Activated T-helper 1 cell treated with anti-CD3 and anti-CD28 coated beads, Interleukin-12 subunit alpha, Interleukin-12 subunit beta, Interleukin-2, Interleukin-4 antibody, amounts not matched to agents 30 ng/mL and 10 ng/mL and 1 ng/mL, durations not matched to agents 14 hours and 24 hours and 36 hours (primary cell): ENCODE results near the gene PRELP. TPM values are rescaled to one million over a fixed set of nuclear protein-coding genes. Genes with fewer than 3 reads are reported as not detected.
"Not testable (repeated sequence)": the region's sequence is repeated elsewhere in the genome, so short reads cannot be mapped to it uniquely, and the experiment has no call there.

ENCODE experiments used
- DNase-seq: peaks from one replicate; pipeline ENCODE4 v3.0.0; 2021; ENCODE audit warnings: low spot score
- H3K27ac Mint-ChIP-seq: one replicate; pipeline ENCODE4 v1.8.0; 2021; ENCODE audit warnings: mild to moderate bottlenecking, mixed read lengths
- H3K27me3 Mint-ChIP-seq: one replicate; pipeline ENCODE4 v1.8.0; 2022; ENCODE audit warnings: mild to moderate bottlenecking, moderate library complexity, mixed read lengths; ENCODE audit not compliant: insufficient read depth
- H3K36me3 Mint-ChIP-seq: one replicate; pipeline ENCODE4 v1.8.0; 2021; ENCODE audit warnings: low read depth, mixed read lengths
- H3K4me1 Mint-ChIP-seq: one replicate; pipeline ENCODE4 v1.8.0; 2021; ENCODE audit warnings: low read depth, mixed read lengths
- H3K4me3 Mint-ChIP-seq: one replicate; pipeline ENCODE4 v1.8.0; 2021; ENCODE audit warnings: mild to moderate bottlenecking, moderate library complexity, mixed read lengths
- H3K9me3 Mint-ChIP-seq: one replicate; pipeline ENCODE4 v1.8.0; 2021; ENCODE audit warnings: mixed read lengths
- intact Hi-C: fragments of 100-400 bp; cut with micrococcal nuclease; formaldehyde crosslinking; loops from one replicate; pipeline ENCODE4 v1.15.1; 2024
- total RNA-seq: library from RNA; stranded (reverse); gene quantifications from 2 replicates; pipeline ENCODE4 v1.2.3, GENCODE V29; 2022

Gene PRELP
- total RNA-seq, 1 donor from 2014 or later: not detected

- no peak for DNase-seq
- intact Hi-C loops: no loop called here
- Mint-ChIP-seq H3K27me3 (peaks cover 19% of the 10 kb centered on the region), H3K36me3 (no peaks in the 10 kb centered on the region), H3K27ac (no peak overlapping the region), H3K4me3 (no peak overlapping the region), H3K9me3 (no peaks in the 10 kb centered on the region), H3K4me1 (peaks cover 5% of the 10 kb centered on the region)
These were observed 17.5 kb upstream of the PRELP start for GRCh38 chr1:203458078-203458477.

- peaks cover 26% of the 10 kb centered on the region for H3K27me3 Mint-ChIP-seq
- no peaks in the 10 kb centered on the region for H3K9me3 Mint-ChIP-seq
- DNase-seq: no peak
- no peak overlapping the region for H3K4me3 Mint-ChIP-seq
- H3K36me3 Mint-ChIP-seq: no peaks in the 10 kb centered on the region
- intact Hi-C loops: no loop called here
- no peak overlapping the region for H3K27ac Mint-ChIP-seq
- H3K4me1 Mint-ChIP-seq: peaks cover 5% of the 10 kb centered on the region
These were observed 15.9 kb upstream of the PRELP start for GRCh38 chr1:203459671-203460201.

DNA sequence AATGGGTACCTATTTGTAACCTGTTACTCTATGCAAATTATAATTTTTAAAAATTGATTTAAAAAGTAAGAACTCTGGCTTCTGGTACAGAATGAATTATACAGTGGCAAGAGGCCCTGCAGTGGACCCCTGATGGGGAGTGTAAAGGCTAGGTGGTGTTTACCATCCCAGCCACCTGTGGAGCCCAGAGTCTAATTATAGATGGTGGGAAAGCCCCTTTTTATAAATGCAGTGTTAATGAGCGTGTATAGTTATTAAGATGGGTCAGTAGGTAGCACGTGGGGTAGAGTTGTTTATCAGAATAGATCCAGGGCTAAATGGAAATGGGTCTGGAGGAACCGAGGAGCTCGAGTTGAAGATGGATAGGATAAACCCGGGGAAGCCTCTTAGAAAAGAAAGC lies 13.9 kb upstream of the PRELP start:
- no peaks in the 10 kb centered on the region for H3K9me3 Mint-ChIP-seq
- no peaks in the 10 kb centered on the region for H3K36me3 Mint-ChIP-seq
- intact Hi-C loops: no loop called here
- H3K27ac Mint-ChIP-seq: no peak overlapping the region
- DNase-seq: no peak
- H3K4me1 Mint-ChIP-seq: peaks cover 5% of the 10 kb centered on the region
- no peak overlapping the region for H3K4me3 Mint-ChIP-seq
- H3K27me3 Mint-ChIP-seq: peaks cover 23% of the 10 kb centered on the region

- Mint-ChIP-seq H3K4me3 (no peak overlapping the region), H3K27ac (no peak overlapping the region), H3K4me1 (peaks cover 5% of the 10 kb centered on the region), H3K9me3 (no peaks in the 10 kb centered on the region), H3K27me3 (peaks cover 20% of the 10 kb centered on the region), H3K36me3 (no peaks in the 10 kb centered on the region)
- no peak for DNase-seq
- intact Hi-C loops: no loop called here
These were observed 13.5 kb upstream of the PRELP start for GRCh38 chr1:203462143-203462542.

DNA sequence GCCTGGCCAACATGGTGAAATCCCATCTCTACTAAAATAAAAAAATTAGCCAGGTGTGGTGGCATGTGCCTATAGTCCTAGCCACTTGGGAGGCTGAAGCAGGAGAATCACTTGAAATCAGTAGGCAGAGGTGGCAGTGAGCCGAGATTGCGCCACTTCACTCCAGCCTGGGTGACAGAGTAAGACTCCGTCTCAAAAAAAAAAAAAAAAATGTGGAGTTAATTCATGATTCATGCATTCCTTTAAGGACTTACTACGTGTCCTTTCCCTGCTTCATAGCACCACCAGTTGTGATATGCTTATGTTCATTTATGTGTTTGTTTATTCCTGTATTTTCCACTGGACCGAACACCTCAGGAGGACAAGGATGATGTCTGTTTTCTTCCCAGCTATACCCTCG lies 12.7 kb upstream of the PRELP start:
- no peak overlapping the region for H3K27ac Mint-ChIP-seq
- H3K4me3 Mint-ChIP-seq: no peak overlapping the region
- no peak for DNase-seq
- H3K4me1 Mint-ChIP-seq: peaks cover 5% of the 10 kb centered on the region
- H3K9me3 Mint-ChIP-seq: no peaks in the 10 kb centered on the region
- intact Hi-C loops: no loop called here
- H3K27me3 Mint-ChIP-seq: peaks cover 20% of the 10 kb centered on the region
- H3K36me3 Mint-ChIP-seq: no peaks in the 10 kb centered on the region

DNA sequence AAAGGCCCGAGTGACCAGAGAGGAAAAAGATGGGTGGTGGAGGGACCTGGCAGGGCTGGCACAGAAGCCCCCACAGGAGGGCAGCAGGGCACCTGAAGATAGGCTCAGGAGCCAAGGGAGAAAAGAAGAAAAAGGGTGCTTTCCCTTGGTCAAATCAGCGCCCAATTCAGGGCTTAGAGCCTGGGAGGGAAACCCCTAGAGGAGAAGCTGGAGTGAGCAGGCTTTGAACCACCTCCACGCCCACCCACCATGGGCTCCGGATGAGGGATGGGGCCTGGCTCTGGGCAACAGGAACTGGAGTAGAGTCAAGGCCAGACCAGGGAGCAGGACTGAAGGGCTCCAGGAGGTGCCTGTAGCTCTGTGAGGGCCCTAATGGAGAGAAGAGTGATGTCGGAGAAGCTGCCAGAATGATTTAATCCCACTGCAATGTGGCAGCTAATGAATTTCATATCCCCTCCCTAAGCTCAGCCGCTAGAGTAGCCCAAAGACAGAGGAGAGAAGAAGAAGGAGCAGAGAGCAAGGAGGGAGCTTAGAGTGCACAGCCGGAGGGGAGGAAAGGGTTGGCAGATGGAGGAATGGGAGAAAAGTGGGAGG lies 12.0 kb upstream of the PRELP start:
- no peak overlapping the region for H3K4me3 Mint-ChIP-seq
- H3K27ac Mint-ChIP-seq: no peak overlapping the region
- intact Hi-C loops: no loop called here
- no peaks in the 10 kb centered on the region for H3K36me3 Mint-ChIP-seq
- H3K4me1 Mint-ChIP-seq: peaks cover 5% of the 10 kb centered on the region
- peaks cover 16% of the 10 kb centered on the region for H3K27me3 Mint-ChIP-seq
- no peaks in the 10 kb centered on the region for H3K9me3 Mint-ChIP-seq
- DNase-seq: no peak

DNA sequence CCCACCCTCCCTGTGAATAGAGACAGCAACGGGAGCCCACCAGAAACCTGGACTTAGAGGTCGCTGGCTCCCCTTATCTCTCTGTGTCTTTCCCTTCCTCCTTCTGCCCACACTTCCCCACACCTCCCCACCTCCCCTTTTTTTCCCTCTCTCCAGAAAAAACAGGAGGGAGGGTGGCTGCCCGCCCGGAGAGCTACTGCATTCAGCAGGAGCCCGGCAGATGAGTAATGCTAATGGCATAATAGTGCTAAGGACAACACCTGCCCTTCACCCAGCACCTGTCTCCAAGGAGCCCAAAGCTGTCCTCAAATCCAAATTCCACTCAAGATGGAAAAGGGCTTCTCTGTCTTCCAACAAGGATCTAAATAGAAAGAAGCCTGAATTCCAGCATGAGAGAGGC lies 11.4 kb upstream of the PRELP start:
- Mint-ChIP-seq H3K27ac (no peak overlapping the region), H3K9me3 (no peaks in the 10 kb centered on the region), H3K4me3 (no peak overlapping the region), H3K4me1 (peaks cover 5% of the 10 kb centered on the region), H3K27me3 (peaks cover 22% of the 10 kb centered on the region), H3K36me3 (no peaks in the 10 kb centered on the region)
- intact Hi-C loops: no loop called here
- DNase-seq: no peak

DNA sequence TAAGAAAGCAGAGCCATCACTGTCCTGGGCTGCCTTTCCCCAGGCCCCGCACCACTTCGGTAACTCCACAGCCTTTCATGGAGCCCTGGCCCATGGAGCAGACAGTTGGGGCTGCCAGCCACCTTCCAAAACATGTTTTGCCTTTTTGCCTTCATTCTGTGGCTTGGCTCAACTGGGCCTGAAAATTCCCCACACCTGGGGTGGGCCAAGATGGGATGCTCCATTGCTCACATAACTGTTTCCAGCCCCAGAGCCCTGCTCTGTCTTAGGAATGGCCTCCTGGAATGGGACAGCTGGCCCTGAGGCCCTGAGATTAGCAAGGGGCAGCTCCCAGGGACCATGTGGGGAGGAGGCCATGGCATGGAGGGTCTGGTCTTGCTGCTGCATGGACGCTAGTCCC lies 10.9 kb upstream of the PRELP start:
- intact Hi-C loops: no loop called here
- Mint-ChIP-seq H3K9me3 (no peaks in the 10 kb centered on the region), H3K36me3 (no peaks in the 10 kb centered on the region), H3K27ac (no peak overlapping the region), H3K4me3 (no peak overlapping the region), H3K27me3 (peaks cover 24% of the 10 kb centered on the region), H3K4me1 (peaks cover 5% of the 10 kb centered on the region)
- no peak for DNase-seq

GRCh38 chr1:203465146-203465798 lies 10.3 kb upstream of the PRELP start:
- intact Hi-C loops: no loop called here
- no peak for DNase-seq

DNA sequence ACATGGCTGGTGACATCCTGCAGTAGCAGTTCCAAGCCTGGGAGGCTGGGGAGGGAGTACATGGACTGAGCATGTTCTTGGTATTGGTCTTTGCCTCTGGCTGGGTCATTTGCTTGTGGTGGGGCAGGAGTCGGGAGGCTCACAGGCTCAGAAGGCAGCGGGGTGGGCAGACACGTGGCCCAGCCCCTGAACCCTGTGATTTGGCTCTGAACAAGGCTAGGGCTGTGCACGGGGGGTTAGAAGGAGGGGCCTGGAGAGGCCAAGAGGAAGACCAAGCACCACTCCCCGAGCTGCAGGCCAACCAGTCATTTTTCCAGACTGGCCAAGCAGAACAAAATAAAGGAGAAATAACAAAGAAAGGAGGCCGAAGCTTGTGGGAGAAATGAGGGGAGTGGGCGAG lies 9.7 kb upstream of the PRELP start:
- Mint-ChIP-seq H3K27ac (no peak overlapping the region), H3K9me3 (no peaks in the 10 kb centered on the region), H3K27me3 (peaks cover 21% of the 10 kb centered on the region), H3K4me3 (no peak overlapping the region), H3K36me3 (no peaks in the 10 kb centered on the region), H3K4me1 (peaks cover 5% of the 10 kb centered on the region)
- DNase-seq: no peak
- intact Hi-C loops: no loop called here

More at GRCh38 chr1:203465146-203465798, 10.3 kb upstream of the PRELP start:
- Mint-ChIP-seq H3K4me1 (peaks cover 5% of the 10 kb centered on the region), H3K27ac (no peak overlapping the region), H3K27me3 (peaks cover 22% of the 10 kb centered on the region), H3K9me3 (no peaks in the 10 kb centered on the region), H3K36me3 (no peaks in the 10 kb centered on the region), H3K4me3 (no peak overlapping the region)

GRCh38 chr1:203466906-203467549 lies 8.6 kb upstream of the PRELP start:
- intact Hi-C loops, H3K9me3 Mint-ChIP-seq, H3K4me1 Mint-ChIP-seq, H3K27ac Mint-ChIP-seq, H3K36me3 Mint-ChIP-seq, H3K4me3 Mint-ChIP-seq, DNase-seq: not testable (repeated sequence)
- peaks cover 19% of the 10 kb centered on the region for H3K27me3 Mint-ChIP-seq

DNA sequence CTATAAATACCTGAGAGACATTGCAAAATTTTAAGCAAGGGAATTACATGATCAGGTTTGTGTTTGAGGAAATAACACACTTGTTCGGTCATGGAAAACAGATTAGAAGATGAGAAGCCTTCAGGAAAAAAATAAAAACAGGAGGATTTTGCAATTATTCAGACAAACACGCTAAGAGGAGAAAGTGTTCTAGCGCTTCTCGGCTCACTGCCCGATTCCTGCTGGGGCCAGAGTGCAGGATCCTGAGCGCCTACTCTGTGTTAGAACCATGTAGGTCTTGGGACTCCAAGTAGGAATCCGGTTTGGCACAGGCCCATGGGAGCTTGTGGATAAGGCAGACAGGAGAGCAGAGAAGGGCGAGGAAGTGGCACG lies 8.1 kb upstream of the PRELP start:
- Mint-ChIP-seq H3K9me3 (no peaks in the 10 kb centered on the region), H3K27ac (no peak overlapping the region), H3K27me3 (peaks cover 20% of the 10 kb centered on the region), H3K4me3 (no peak overlapping the region), H3K4me1 (no peaks in the 10 kb centered on the region), H3K36me3 (no peaks in the 10 kb centered on the region)
- intact Hi-C loops: no loop called here
- DNase-seq: no peak

GRCh38 chr1:203468326-203468725 lies 7.3 kb upstream of the PRELP start:
- Mint-ChIP-seq H3K4me1 (no peaks in the 10 kb centered on the region), H3K4me3 (no peak overlapping the region), H3K27me3 (peaks cover 19% of the 10 kb centered on the region), H3K9me3 (no peaks in the 10 kb centered on the region), H3K27ac (no peak overlapping the region), H3K36me3 (no peaks in the 10 kb centered on the region)
- intact Hi-C loops: no loop called here
- DNase-seq: no peak
